Stimulated activated CD8-positive, alpha-beta memory T cell treated with anti-CD3 and anti-CD28 coated beads, Interleukin-7, amount 100 ng/mL, for 48 hours (primary cell): ENCODE results near the gene ARSI.

ENCODE experiments used
- DNase-seq, 2 donors: peaks; one replicate each; pipeline ENCODE4 v3.0.0-alpha.2; 2020; ENCODE audit warnings: low read depth in 1 of 2; ENCODE audit errors: extremely low read depth in 1 of 2

ARSI gene

DNA sequence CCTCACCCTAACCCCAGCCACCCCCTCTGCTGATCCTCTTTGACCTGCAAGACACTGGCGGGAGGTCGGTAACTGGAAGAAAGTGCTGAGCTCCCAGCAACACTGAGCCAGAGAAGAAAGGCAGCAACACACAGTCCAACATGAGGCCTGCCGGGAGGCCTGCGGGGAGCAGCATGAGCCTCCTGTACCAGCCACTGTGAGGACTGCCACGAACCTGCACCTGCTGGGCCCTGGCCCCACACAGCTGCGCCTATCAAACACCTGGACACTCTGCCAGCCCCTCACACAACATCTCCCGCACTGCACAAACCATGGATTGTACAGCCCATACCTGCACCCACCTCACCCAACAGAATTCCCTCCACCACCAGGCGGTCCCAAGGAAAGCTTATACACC lies 31.4 kb downstream of the ARSI start:
- DNase-seq, result no peak

DNA sequence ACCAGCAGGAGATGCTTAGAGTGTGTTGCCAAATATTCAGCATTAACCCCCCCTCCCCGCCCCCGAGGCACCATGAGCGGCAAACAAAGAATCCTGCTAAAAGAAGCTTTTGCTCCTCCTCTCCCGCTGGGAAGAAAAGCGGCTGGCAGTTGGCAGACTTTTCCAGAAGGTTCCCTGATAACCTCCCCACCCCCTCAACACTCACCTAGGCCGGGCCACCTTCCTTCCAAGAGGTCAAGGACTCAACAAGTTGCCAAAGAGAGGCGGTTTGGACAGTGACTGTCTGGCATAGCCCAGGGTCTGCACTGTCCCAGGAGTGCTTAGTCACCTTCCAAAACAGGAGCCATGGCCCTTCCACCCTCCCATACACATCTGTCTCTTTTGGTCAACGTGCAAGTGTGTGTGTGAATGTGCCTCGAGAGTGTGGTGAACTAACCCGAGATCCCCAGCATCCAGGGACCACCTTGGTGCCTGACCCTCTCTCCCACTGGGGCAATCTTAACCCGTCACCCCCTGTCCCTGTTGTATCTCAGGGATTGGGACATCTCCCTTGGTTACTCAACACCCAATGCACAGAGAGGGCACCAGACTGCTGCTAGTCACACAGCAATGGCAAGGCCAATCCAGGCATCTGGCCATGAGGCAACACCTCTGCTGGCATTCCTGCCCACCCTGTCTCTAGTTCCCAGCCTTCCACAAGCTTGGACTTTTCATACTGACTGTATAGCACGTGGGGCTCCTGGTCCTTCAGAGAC lies 32.0 kb downstream of the ARSI start:
- DNase-seq, result no peak

- no peak for DNase-seq
Observed at GRCh38 chr5:150266871-150267291, 35.8 kb downstream of the ARSI start.

- DNase-seq, result no peak
Observed at GRCh38 chr5:150265870-150266383, 36.8 kb downstream of the ARSI start.

DNA sequence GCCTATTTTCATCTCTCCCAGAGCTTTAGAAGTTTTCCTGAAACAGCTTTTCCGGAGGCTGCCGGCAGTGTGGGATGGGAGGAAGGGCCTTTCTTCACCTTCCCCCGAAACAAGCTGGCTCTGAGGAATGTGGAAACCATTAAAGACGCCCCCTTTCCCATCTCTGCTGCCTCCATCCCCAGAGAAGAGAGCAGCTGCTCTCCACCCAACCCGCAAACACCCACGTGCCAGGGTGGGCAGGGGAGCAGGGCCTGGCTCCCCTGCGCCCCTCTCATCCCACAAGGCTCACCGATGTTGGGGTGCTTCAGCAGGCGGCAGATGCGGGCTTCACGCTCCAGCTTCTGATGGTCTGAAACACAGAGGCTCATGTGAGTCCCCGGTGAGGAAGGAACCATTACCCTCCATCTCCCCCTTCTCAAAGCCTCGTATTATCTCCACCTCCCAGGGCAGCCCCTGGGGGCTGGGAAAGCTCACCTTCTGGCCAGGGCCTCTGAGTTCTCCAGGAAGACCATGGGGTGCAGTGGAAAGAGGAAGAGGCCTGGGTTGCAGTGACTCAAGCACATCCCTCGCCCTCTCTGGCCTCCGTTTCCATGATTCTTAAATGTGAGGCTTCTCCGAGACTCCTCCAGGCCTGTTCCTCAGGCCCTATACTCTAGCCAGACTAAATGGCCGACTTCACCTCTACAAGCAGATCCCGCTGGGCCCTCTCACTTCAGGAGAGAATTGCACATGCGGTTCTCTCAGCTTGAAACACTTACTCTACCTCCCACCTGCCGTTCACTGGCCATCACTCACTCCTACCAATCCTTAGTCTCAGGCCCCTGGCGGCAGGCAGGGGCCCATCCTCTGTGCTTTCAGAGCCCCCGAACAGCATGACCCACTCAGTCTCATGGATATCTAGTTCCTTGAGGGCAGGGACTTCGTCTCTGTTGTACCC lies 37.8 kb downstream of the ARSI start:
- DNase-seq, result no peak

DNA sequence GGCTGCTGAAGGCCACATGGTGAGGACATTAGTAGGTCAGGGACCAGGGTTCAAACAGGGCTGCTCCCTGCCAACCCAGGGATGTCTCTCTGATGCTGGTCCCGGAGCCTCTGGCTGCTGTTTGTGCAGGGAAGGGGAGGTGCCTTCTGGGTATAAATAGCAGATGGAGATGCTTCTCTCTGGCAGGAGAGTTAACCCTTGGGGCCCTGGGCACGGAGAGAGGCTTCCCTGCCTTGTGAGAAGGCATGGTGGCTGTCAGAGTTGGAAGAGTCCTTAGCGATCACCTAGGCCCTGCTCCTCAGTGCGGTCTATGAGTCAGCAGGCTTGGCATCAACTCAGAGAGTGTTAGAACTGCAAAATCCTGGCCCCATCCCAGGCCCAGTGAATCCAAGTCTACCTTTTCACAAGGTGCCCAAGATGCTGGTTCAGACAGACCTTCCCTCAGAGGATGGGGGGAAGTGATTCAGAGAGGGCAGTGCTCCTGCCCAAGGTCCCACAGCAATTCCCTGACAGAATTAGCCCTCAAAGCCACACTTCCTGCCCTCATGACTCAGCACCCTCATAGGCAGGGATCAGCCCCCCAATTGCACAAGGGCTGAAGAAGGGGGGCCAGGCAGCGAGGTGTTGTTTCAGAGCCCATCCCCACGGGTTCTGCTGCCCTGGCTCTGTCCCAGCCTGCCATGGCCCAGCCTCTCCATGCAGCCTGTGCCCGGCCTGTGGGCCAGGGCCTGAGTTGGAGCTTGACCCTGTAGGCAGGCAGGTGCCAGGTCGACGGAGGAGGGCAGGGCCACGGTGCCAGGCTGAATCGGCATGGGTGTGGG lies 38.7 kb downstream of the ARSI start:
- no peak for DNase-seq

DNA sequence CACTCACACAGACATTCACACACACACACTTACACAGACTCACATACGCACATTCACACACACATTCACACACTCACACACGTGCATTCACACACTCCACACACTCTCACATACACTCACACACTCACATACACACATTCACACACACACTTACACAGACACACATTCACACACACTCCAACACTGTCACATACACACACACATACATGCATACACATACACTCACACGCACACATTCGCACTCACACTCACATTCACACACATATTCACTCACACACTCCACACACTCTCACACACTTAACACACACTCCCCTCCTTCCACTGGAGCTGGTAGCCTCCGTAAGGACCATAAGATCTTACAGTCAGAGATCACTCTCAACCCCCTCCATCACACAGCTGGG lies 39.3 kb downstream of the ARSI start:
- DNase-seq, result no peak

GRCh38 chr5:150262502-150262901 lies 40.2 kb downstream of the ARSI start:
- DNase-seq, result no peak

DNA sequence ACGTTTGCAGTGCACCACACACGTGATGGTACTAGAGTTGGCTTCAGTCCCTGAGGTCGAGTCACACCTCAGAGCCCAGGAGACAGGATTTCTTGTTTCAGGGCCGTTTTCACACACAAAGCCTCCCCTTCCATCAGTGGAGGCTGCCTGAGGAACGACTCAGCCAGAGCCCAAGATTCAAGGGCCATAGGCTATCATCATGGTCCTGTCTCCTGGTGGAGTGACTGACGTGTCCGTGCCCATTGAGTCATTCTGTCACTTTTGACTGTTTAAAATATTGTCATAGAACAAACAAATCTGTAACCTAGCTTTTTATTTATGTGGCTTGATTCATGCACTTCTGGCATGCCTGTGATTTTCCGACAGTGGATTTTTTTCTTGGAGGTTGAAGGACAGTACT lies 41.5 kb downstream of the ARSI start:
- no peak for DNase-seq

GRCh38 chr5:150258130-150258529 lies 44.6 kb downstream of the ARSI start:
- DNase-seq, result no peak

DNA sequence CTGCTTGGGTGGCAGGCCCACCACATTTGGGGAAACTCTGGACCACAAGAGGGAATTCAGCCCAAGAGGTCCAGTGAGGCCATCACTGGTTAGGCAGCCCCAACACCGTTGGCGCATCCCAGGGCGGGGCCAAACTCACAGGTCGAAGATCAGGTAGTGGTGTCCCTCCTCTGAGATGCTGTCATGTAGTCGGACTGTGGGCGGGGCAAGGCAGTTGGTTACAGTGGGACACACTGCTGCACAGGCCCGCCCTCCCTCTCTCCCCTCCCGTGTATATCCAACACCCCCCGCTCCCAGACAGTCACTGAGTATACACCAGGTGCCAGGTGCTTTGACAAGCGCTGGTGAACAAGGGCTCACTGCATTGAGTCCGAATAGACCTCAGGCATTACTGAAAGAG lies 45.3 kb downstream of the ARSI start:
- no peak for DNase-seq

GRCh38 chr5:150256410-150257064 lies 46.2 kb downstream of the ARSI start:
- no peak for DNase-seq

DNA sequence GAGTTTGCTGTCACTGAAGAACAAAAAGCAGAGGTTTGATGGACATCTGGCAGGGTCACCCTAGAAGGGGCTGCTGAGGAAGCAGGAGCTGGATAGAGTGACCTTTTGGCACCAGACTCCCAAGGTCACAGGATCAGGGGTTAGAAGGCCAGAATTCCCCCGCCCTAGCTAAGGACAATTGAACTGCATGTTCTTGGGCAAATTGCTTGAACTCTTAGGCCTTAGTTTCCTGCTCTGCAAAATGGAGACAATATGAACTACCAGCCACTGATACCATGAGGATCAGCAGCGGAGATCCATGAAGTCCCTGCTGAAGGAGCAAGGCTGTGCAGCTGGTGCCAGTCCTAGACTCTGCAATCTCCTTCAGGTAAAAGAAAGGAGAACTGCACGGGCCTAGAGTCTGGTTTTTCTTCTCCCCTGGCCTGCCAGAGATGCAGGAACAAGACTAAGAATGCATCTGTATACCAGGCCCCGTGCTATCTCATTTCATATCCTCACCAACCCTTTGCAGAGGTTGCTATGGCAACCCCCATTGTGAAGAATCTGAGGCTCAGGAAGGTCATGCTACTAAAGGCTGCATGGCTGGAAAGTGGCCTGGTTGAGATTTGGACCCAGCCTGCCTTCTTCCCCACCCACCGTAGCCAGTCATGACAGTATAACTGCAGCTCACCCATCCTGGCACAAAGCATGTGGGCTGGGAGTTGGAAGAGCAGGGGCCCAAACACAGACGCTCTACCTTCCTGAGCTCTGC lies 46.9 kb downstream of the ARSI start:
- DNase-seq, result no peak

DNA sequence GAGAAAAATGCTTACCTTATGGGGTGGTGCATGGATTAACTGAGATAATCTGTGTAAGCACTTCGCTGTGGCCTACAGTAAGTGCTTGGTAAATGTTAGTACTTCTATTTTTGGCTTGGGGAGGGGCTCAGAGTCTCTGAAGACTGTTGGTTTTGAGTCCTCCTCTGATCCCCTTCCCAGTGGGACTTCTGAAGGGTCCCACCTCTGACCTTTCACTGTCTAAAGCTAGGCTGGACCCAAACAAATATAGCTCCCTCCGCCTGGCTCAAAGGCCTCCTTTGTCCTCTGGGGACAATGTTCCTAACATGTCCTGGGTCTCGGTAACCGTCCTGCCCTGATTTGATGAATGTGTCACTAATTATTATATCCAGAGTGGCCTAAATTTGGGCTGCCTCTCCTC lies 47.9 kb downstream of the ARSI start:
- no peak for DNase-seq

DNA sequence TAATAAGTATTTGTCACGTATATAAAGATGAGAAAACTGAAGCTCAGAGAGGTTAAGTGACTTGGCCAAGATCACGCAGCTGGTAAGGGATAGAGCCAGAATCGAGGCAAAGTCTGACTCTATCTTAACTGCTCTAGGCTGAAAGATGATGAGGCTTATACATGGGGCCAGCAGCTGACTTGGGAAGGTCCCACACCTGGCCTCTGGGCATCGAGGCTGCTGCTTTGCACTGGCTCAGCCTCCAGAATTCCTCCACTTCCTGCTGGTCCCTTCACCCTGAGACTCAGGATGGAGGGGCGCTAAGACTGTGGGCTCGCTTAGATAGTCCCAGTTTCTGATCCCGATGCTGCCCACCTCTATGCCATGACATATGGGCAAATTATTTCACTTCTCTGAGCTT lies 48.3 kb downstream of the ARSI start:
- no peak for DNase-seq

GRCh38 chr5:150253416-150254208 lies 49.1 kb downstream of the ARSI start:
- DNase-seq, result no peak

DNA sequence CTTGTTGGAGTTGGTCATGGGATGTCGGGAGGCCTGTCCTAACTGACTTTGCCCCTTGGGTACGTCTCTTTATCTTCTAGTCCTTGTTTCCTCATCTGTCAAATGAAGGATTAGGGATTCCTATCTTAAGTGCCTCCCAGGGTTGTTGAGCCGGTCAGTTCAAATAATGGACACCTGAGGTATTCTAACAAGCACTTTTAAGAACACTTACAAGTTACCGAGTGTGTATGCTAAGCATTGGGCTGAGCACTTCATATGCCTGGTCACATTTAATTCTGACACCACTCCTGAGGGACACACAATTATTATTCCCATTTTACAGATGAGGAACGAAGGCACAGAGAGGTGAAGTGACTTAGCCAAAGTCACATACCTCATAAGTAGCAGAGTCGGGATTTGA lies 50.2 kb downstream of the ARSI start:
- DNase-seq, result no peak

DNA sequence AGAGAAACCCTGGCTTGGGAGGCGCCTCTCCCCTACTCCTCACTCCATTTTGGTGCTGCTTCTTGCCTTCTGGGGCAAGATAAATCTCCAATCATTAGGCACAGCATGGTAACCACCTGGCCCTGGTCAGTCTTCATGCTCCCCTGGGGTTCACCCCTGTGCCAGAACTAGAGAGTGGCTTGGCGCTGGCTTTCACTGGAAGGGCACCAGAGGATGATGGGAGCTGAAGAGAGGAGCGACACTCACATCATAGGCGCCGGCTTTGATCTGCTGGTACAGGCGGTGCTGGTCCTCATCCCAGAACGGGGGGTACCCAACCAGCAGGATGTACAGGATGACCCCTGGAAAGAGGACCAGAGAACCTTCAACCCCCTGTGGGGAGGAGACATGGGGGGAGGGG lies 51.2 kb downstream of the ARSI start:
- no peak for DNase-seq

GRCh38 chr5:150249744-150250143 lies 53.0 kb downstream of the ARSI start:
- DNase-seq, result no peak
